ENCODE results near the gene PACS1. TPM values are rescaled to one million over a fixed set of nuclear protein-coding genes. Genes with fewer than 3 reads are reported as not detected.

Gene PACS1
- polyA plus RNA-seq, 1 donor (not counting 4 experiments of a cell fraction or from before 2014, with no cell fraction given): 14.9 TPM

- no peak overlapping the region for H2AFZ ChIP-seq (ENCODE audit: control insufficient read depth, low read length)
- no peak for FAIRE-seq
- H3K79me2 ChIP-seq (ENCODE audit: control insufficient read depth, insufficient read depth, low read length): peaks cover 46% of the 10 kb centered on the region
- peaks cover 9% of the 10 kb centered on the region for H4K20me1 ChIP-seq (ENCODE audit: control insufficient read depth, extremely low read depth, insufficient read depth, low read length)
- peak overlapping the region; percentile 97 for H3K4me2 ChIP-seq (ENCODE audit: control insufficient read depth, extremely low read depth, insufficient read depth, low read depth, low read length)
- H3K9me1 ChIP-seq (ENCODE audit: control insufficient read depth, extremely low read depth, insufficient read depth, low read length): peaks cover 4% of the 10 kb centered on the region
- dilution Hi-C loops (cut with MboI; ENCODE audit: extremely low pct_ligation_motif_present, low sequenced_read_pairs): no loop called here
- H3K9me3 ChIP-seq (ENCODE audit: control insufficient read depth, low read depth, low read length): no peaks in the 10 kb centered on the region
- peaks cover 32% of the 10 kb centered on the region for H3K4me1 ChIP-seq (ENCODE audit: control insufficient read depth, extremely low read depth, insufficient read depth, low read length)
- TF ChIP-seq EZH2 (IDR thresholded peaks at IDR 0.05; ENCODE audit: low read length) (no peak), CTCF (optimal IDR thresholded peaks at IDR 0.05 in 1 of 3, IDR thresholded peaks at IDR 0.05 in 1 of 3, conservative IDR thresholded peaks at IDR 0.05 in 1 of 3; ENCODE audit: extremely low read depth in 1 of 3, insufficient read depth in 2 of 3, low read length in 3 of 3) (no peak)
- no peak overlapping the region for H3K27ac ChIP-seq (ENCODE audit: control insufficient read depth, insufficient read depth, low read length)
- peak overlapping the region in 1 of 3 experiments; percentile 95 for H3K4me3 ChIP-seq (ENCODE audit: control insufficient read depth in 2 of 3, extremely low read depth in 1 of 3, insufficient read depth in 2 of 3, low read depth in 1 of 3, low read length in 3 of 3)
- no peak for DNase-seq (ENCODE audit: low read depth, low spot score)
- H3K36me3 ChIP-seq (ENCODE audit: control insufficient read depth in 2 of 2, extremely low read depth in 1 of 2, insufficient read depth in 2 of 2, low read length in 2 of 2): peaks cover 17 to 38% of the 10 kb centered on the region in 2 experiments
- H3K9ac ChIP-seq (ENCODE audit: control insufficient read depth, extremely low read depth, insufficient read depth, low read length): no peak overlapping the region
- H3K27me3 ChIP-seq (ENCODE audit: control insufficient read depth, extremely low read depth, insufficient read depth, low read length): no peaks in the 10 kb centered on the region
Observed at GRCh38 chr11:66072081-66072480, 2.0 kb downstream of the PACS1 start.

GRCh38 chr11:66072518-66072917 is 2.4 kb downstream of the PACS1 start:
- no peaks in the 10 kb centered on the region for H3K27me3 ChIP-seq (ENCODE audit: control insufficient read depth, extremely low read depth, insufficient read depth, low read length)
- FAIRE-seq (no peak), DNase-seq (ENCODE audit: low read depth, low spot score) (no peak)
- dilution Hi-C loops (cut with MboI; ENCODE audit: extremely low pct_ligation_motif_present, low sequenced_read_pairs): no loop called here
- H3K4me3 ChIP-seq (ENCODE audit: control insufficient read depth in 2 of 3, extremely low read depth in 1 of 3, insufficient read depth in 2 of 3, low read depth in 1 of 3, low read length in 3 of 3): no peak overlapping the region
- H3K27ac ChIP-seq (ENCODE audit: control insufficient read depth, insufficient read depth, low read length): no peak overlapping the region
- H3K4me2 ChIP-seq (ENCODE audit: control insufficient read depth, extremely low read depth, insufficient read depth, low read depth, low read length): peak overlapping the region; percentile 8
- H3K4me1 ChIP-seq (ENCODE audit: control insufficient read depth, extremely low read depth, insufficient read depth, low read length): peaks cover 32% of the 10 kb centered on the region
- H3K9me3 ChIP-seq (ENCODE audit: control insufficient read depth, low read depth, low read length): no peaks in the 10 kb centered on the region
- H3K36me3 ChIP-seq (ENCODE audit: control insufficient read depth in 2 of 2, extremely low read depth in 1 of 2, insufficient read depth in 2 of 2, low read length in 2 of 2): peaks cover 14 to 34% of the 10 kb centered on the region in 2 experiments
- peaks cover 4% of the 10 kb centered on the region for H3K9me1 ChIP-seq (ENCODE audit: control insufficient read depth, extremely low read depth, insufficient read depth, low read length)
- H3K9ac ChIP-seq (ENCODE audit: control insufficient read depth, extremely low read depth, insufficient read depth, low read length): no peak overlapping the region
- TF ChIP-seq CTCF (optimal IDR thresholded peaks at IDR 0.05 in 1 of 3, IDR thresholded peaks at IDR 0.05 in 1 of 3, conservative IDR thresholded peaks at IDR 0.05 in 1 of 3; ENCODE audit: extremely low read depth in 1 of 3, insufficient read depth in 2 of 3, low read length in 3 of 3) (no peak), EZH2 (IDR thresholded peaks at IDR 0.05; ENCODE audit: low read length) (no peak)
- peaks cover 9% of the 10 kb centered on the region for H4K20me1 ChIP-seq (ENCODE audit: control insufficient read depth, extremely low read depth, insufficient read depth, low read length)
- H2AFZ ChIP-seq (ENCODE audit: control insufficient read depth, low read length): no peak overlapping the region
- peaks cover 50% of the 10 kb centered on the region for H3K79me2 ChIP-seq (ENCODE audit: control insufficient read depth, insufficient read depth, low read length)
